AG09309 (cell line): ENCODE data around the gene IP6K1.
"Not testable (repeated sequence)": the region's sequence is repeated elsewhere in the genome, so short reads cannot be mapped to it uniquely, and the experiment has no call there.

Experiments used
- DNase-seq: peaks from one replicate; pipeline ENCODE4 v3.0.0-alpha.2; 2010; ENCODE audit warnings: low read depth
- H3K4me3 ChIP-seq: 2 replicates; pipeline ENCODE4 v1.5.1; 2011; ENCODE audit warnings: mild to moderate bottlenecking, low read depth, low read length, moderate library complexity; ENCODE audit not compliant: control insufficient read depth
- CTCF ChIP-seq: IDR thresholded peaks from 2 replicates; pipeline ENCODE4 v1.5.1; 2011; ENCODE audit warnings: mild to moderate bottlenecking, low read depth, low read length, inconsistent platforms; ENCODE audit not compliant: insufficient read depth, control insufficient read depth; ENCODE audit errors: missing control alignments

IP6K1 gene

GRCh38 chr3:49759226-49759625 is 27.1 kb downstream of the IP6K1 start:
- no peak for TF ChIP-seq CTCF
- DNase-seq = no peak
- no peak overlapping the region for H3K4me3 ChIP-seq

GRCh38 chr3:49757197-49757596 is 29.1 kb downstream of the IP6K1 start:
- no peak for TF ChIP-seq CTCF
- H3K4me3 ChIP-seq = no peak overlapping the region
- DNase-seq = no peak

GRCh38 chr3:49756036-49756435 is 30.3 kb downstream of the IP6K1 start:
- no peak for TF ChIP-seq CTCF
- no peak for DNase-seq
- no peak overlapping the region for H3K4me3 ChIP-seq

- DNase-seq = no peak
- no peak for TF ChIP-seq CTCF
These were observed 31.8 kb downstream of the IP6K1 start for GRCh38 chr3:49754536-49754935.

GRCh38 chr3:49751501-49751900 is 34.8 kb downstream of the IP6K1 start:
- DNase-seq = no peak
- H3K4me3 ChIP-seq = no peak overlapping the region
- no peak for TF ChIP-seq CTCF

More at GRCh38 chr3:49754536-49754935, 31.8 kb downstream of the IP6K1 start:
- no peak overlapping the region for H3K4me3 ChIP-seq

GRCh38 chr3:49750056-49750455 is 36.3 kb downstream of the IP6K1 start:
- no peak overlapping the region for H3K4me3 ChIP-seq
- no peak for TF ChIP-seq CTCF
- no peak for DNase-seq

- DNase-seq, H3K4me3 ChIP-seq: not testable (repeated sequence)
These were observed 37.5 kb downstream of the IP6K1 start for GRCh38 chr3:49748874-49749273.
